Measurements from ENCODE around the gene PYROXD2.
"Not testable (repeated sequence)": the region's sequence is repeated elsewhere in the genome, so short reads cannot be mapped to it uniquely, and the experiment has no call there.

The PYROXD2 gene

GRCh38 chr10:98390406-98390805, 24.6 kb downstream of the PYROXD2 start:
- DNase-seq (ENCODE audit: low read depth), result no peak

DNA sequence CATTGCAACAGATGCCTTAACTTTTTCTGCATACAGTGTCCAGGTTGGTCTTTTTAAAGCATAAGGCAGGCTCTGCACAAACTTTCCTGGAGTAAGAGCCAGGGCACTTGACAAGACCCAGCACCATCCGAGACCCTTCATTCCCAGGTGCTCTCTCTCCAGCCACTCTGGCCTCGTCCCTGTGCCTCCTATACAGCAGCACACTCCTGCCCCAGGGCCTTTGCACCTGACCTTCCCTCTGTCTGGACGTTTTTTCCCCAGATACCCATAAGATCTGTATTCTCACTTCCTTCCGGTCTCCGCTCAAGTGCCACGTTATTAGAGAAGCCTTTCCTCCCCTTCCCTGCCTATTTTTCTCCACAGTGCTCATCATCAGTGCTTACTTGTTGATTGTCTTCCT, 25.6 kb downstream of the PYROXD2 start:
- DNase-seq (ENCODE audit: low read depth), result no peak

GRCh38 chr10:98388101-98388655, 26.8 kb downstream of the PYROXD2 start:
- no peak for DNase-seq (ENCODE audit: low read depth)

DNA sequence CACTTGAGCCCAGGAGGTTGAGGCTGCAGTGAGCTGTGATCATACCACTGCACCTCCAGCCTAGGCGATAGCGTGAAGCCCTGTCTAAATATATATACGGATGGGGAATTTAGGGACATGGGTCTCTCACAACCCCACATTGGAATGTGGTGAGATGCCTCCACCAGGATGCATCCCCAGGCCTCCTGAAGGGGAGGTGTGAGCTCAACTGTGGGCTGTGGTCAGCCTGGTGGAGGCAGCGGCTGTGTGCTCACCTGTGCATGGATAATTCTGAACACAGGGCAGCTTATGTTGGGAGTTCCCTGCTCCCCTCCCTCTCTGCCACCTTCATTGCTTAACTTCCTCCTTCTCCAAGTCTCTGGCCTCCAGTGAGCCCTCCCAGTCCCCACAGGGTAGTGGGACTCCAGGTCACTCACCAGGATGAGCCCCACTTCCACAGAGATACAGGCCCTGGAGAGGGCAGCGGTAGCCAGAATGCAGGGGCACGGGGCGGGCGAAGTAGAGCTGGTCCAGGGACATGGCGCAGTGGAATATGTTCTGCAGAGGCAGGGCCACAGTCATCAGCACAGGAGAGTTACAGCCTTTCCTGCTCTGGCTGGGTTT, 30.4 kb downstream of the PYROXD2 start:
- no peak for DNase-seq (ENCODE audit: low read depth)

GRCh38 chr10:98383869-98384268, 31.1 kb downstream of the PYROXD2 start:
- DNase-seq (ENCODE audit: low read depth), result no peak

DNA sequence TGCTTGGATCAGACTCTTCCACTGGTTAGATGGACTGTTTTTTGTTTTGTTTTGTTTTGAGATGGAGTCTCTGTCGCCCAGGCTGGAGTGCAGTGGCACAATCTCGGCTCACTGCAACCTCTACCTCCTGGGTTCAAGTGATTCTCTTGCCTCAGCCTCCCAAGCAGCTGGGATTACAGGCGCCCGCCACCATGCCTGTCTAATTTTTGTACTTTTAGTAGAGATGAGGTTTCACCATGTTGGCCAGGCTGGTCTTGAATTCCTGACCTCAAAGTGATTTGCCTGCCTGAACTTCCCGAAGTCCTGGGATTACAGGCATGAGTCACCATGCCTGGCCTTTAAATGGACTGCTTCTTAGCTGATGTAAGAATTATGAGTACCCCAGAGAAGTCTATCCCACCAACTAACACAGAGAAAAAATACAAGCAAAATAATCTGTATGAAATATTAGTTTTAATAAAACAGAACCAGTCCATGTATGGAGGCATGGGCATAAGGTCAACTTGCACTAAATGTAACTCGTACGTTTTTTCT, 31.8 kb downstream of the PYROXD2 start:
- not testable (repeated sequence) for DNase-seq (ENCODE audit: low read depth)

GRCh38 chr10:98382691-98383101, 32.3 kb downstream of the PYROXD2 start:
- DNase-seq (ENCODE audit: low read depth), result no peak

- peak; percentile 66 for DNase-seq (ENCODE audit: low read depth)
These were observed 34.3 kb downstream of the PYROXD2 start for GRCh38 chr10:98380493-98381339.

DNA sequence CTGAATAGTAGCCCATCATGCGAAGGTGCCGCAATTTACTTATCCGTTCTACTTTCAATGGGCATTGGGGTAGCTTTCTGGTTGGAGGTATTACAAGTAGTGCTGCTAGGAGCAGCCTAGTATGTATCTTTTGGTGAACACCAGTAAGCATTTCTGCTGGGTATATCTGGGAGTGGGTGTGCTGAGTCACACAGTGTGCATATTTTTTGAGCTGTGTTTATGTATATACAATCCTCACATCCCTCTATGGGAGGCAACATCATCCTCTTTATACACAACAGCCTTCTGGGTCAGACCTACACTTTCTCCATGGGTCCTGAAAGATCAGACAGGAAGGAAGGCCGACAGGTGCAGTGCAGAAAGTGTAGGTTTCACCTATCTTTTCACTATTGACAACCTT, 36.3 kb downstream of the PYROXD2 start:
- no peak for DNase-seq (ENCODE audit: low read depth)

- DNase-seq (ENCODE audit: low read depth), result no peak
These were observed 37.4 kb downstream of the PYROXD2 start for GRCh38 chr10:98377536-98377935.

- DNase-seq (ENCODE audit: low read depth), result no peak
These were observed 38.0 kb downstream of the PYROXD2 start for GRCh38 chr10:98377001-98377400.

- DNase-seq (ENCODE audit: low read depth), result no peak
These were observed 38.5 kb downstream of the PYROXD2 start for GRCh38 chr10:98376485-98376884.

GRCh38 chr10:98374217-98374985, 40.6 kb downstream of the PYROXD2 start:
- no peak for DNase-seq (ENCODE audit: low read depth)

DNA sequence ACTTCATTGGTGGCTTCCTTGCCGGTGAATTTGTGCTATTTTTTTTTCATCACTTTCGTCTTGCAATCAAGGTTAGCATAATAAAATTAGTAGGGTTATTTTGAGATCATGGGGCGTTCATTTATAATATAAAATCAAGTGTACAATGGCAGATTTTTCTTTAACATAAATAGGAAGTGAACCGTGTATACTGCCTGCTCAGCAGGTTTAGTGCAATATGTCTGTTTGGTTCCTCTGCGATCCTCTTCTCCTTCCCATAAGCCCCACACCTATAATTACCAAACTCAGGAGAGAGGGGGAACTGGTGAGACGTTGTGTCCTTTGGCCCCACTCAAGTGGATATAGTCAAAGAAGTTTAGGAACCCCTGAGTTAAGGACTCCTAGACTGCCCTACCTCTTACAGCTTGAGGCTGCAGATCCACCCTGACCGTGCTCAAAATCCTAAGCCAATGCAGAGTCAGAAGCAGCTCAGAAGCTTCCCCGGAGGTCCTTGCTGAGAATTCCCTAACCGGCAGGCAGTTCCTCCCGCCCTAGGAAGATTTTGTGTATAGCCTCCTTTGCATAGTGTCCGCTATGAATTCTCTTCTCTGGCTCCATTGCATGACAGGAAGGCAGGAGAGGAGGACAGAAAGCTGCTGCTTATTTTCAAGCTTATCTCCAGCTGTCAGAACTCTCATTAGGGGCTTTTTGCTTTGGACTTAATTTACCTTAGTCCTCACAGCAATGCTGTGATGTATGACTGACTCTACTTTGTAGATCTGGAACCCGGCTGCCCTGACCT, 41.5 kb downstream of the PYROXD2 start:
- DNase-seq (ENCODE audit: low read depth), result no peak

DNA sequence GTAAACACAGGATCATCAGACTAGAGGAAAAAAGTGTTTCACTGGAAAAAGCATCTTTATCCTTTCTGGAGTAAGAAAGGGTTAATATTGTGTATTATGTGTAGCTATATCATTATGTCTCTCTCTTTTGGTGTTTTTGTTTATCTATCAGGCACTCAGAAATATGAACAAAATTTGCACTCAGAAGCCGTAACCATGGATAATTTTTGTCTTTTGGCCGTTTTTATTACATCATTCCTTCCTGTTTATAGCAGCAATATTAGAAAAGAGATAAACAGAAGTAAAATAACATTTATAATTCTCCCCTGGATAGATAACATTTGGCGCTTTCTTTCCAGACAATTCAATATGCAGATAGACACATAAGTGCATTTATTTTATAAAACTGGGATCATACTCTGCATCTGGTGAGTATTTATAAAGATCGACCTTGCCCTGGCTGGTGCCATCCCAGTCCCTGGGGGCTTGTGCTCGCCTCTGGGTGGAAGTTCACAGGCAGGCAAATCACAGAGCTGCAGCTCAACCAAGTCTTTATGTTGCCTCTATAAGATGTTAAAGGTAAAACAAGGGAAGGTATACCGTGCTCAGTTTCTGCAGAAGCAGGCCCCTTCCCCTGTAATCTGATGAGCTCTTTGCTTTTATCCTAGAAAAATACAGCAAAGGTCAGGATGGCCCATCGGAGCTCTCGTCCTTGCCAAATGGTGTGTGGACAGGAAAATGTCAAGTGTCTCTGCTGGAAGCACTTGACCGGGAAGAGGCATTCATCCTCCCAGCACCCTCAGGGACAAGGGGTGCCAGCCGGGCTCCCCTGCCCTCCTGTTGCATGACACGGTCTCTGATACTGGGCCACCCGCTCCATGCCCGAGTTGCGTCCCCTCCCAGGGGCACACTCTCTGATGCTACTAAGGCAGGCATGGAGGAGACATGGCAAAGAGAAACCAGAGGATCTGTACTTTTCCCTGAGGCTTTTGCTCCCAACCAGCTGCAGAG, 43.9 kb downstream of the PYROXD2 start:
- DNase-seq (ENCODE audit: low read depth), result no peak

DNA sequence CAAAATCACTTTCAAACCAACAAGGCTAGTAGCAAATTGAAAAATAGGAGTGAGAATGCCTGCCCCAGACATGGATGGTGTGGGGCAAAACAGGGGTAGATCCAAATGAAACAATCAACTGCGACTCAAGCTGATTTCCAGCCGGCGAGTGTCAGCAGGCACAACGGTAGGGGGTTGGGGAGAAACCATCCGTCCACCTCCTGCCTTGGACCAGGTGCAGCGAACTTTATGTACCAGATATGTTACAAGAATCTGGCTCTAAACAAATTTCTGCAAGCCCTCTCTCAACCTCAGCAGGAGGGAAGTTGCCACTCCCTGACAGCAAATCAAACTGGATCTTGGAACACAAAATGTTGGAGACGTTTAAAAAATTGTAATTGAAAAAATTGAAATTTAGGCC, 45.2 kb downstream of the PYROXD2 start:
- DNase-seq (ENCODE audit: low read depth), result no peak

DNA sequence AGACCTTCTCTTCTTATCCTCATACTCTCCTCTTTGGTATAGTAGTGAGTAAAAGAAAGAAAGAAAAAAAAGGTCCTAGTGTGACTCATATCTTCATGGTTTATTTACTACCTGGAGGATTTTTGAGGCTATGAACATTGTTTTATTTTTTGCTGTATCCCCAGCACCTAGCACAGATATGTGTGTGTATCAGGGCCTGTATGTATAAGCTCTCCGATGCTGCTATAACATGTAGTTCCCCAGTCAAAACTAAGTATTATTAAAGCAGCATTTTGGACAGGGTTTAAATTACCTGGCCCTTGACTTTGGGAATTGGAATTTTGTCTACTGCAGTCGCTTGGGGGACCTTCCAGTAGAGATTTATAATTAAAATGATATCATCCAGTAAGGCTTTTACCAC, 46.3 kb downstream of the PYROXD2 start:
- DNase-seq (ENCODE audit: low read depth), result no peak

GRCh38 chr10:98367604-98368451, 47.2 kb downstream of the PYROXD2 start:
- DNase-seq (ENCODE audit: low read depth), result no peak

GRCh38 chr10:98366062-98366530, 48.9 kb downstream of the PYROXD2 start:
- DNase-seq (ENCODE audit: low read depth), result no peak

Measured in CMK (cell line).